GM18508 (cell line): ENCODE data around the gene CROCC2.

Experiments used
- ATAC-seq: cut with Tn5 transposase; IDR thresholded peaks from one replicate; pipeline ENCODE4 v1.9.1; 2021; ENCODE audit warnings: moderate number of reproducible peaks; ENCODE audit not compliant: insufficient read depth, unreplicated experiment

CROCC2 gene

DNA sequence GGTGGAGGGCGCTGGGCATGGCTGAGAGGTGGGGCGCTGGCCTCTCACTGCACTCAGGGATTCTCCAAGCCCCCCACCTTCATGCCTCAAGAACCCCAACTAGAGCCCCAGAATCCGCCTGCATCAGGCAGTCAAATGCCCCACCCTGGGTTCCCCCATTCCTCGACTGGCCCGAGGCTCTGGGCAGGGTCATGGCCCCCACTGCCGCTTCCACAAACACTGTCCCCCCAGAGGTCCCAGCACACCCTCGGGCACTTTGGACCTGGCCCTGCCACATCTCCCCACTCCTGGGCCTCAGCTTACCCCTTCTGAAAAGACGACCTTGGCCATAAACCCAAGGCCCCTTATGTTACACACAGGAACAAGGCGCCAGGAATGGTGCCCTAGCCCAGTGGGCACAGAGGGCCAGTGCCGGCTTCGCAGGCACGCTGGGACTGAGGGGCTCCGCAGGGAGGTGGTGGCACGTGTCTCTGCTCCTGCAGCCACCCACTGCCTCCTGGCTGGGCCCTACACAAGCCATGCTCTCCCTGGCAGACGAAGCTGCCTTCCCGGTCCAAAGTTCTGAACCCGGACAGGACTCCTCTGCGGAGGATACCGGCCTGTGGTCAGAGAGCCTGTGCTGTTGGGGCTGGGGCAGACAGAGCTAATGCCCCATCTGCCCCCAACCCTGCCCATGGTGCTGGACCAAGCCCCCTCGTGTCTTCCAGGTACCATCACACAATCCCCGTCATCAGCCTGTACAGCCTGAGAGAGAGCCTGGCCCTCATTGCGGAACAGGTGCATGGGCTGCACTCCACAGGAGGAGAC lies 30.7 kb upstream of the CROCC2 start:
- no peak for ATAC-seq

DNA sequence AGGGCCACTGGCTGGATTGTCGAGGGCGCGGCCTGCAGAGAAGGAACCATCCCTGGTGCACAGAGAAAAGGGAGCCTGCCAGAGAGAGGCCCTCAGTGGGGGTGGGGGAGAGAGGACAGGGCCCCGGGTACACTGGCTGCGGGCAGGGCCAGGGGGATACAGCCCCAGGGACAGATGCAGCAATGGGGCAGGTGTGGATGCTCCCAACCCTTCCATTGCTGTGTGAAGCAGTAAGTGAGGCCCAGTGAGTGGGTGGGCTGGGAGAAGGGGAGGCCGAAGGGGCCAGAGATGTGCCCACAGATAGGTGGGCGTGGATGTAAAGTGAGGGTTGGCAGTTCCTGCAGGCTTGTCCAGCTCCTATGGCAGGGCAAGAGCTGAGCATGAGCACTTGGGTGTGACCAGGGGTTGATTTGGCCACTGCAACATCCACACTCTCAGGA lies 30.1 kb upstream of the CROCC2 start:
- ATAC-seq: no peak

DNA sequence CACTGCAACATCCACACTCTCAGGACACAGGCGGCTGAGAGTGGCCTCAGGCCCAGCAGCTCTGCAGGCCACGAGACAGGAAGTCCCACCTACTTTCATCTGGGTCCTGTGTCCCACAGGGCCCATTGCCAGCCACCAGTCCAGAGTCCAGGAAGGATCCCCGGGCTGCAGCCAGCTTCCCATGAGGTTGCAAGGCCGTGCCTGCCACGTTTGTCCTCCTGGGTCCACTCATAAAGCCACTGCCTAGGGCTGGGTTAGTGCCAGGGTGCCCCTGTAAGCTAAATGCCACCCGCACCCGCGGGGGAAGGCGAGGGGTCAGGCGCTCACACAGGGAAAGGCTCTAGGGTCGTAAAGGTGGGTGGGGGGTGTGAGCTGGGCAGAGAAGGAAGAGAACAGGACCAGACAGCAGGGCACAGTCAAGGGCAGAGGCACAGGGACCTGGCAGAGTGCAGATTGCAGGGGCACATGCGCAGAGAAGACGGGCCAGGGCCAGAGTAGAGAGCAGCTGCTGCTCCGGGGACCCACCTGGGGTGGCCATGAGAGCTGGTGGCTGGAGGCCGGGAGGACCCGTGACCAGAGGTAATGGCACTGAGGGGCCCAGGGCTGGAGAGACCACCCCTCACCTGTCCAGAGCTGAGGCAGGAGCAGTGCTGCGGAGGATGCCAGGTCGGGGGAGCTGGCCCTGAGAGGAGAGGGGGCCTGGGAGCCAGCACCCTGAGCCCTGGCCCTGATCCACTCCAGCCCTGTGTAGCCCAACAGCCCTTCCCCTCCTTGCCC lies 29.5 kb upstream of the CROCC2 start:
- no peak for ATAC-seq

DNA sequence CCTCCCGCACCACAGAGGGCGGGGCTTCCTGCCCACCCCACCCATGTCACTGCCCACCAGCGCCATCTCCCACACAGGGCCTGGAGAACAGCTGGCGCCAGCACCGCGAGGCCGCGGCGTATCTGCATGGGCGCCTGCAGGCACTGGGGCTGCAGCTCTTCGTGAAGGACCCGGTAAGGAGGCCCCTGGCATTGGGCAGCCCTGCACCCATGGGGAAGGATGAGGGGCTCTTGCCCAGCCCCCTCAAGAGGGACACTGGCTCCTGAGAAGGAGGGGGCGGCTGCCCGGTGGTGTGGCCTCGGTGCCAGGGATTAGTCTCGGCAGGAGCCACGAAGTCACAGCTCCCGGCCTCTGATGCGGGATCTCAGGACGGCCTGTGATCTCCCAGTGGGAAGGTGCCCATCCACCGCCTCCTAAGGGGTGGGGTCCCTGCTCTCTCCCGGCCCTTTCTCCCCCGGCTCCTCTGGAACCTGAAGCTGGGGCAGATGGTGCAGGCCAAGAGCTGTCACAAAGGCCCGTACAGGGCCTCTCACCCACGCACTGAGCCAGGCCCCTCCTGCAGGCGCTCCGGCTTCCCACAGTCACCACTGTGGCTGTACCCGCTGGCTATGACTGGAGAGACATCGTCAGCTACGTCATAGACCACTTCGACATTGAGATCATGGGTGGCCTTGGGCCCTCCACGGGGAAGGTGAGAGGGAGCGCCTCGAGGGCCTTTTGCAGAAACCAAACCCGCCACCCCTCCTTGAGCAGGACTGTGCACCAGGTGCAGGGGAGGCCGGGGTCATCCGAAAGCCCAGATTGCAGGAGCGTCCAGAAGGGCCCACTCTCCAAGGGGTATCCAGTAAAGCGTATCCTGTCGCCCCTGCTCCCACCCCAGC lies 28.4 kb upstream of the CROCC2 start:
- no peak for ATAC-seq

DNA sequence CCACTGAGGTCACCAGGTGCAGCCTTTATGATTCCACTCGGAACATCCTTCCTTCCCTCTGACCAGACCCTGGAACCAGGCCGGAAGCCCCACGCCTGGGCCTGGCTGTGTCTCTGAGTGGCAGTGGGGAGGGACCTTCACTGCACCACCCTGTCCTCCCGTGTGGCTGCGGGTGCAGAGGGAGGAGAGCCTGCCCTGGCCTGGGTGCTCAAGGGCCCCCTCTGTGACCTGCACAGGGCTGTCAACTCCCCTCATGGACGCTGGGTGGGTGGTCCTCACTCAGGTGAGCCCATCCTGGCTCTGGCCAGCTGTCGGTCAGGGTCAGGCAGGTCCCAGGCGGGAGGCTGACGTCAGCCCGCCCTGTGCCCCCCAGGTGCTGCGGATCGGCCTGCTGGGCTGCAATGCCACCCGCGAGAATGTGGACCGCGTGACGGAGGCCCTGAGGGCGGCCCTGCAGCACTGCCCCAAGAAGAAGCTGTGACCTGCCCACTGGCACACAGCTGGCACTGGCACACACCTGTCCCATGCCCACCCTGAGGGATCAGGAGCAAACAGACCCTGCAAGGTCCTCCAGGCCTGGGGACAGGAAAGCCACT lies 27.7 kb upstream of the CROCC2 start:
- ATAC-seq: no peak

DNA sequence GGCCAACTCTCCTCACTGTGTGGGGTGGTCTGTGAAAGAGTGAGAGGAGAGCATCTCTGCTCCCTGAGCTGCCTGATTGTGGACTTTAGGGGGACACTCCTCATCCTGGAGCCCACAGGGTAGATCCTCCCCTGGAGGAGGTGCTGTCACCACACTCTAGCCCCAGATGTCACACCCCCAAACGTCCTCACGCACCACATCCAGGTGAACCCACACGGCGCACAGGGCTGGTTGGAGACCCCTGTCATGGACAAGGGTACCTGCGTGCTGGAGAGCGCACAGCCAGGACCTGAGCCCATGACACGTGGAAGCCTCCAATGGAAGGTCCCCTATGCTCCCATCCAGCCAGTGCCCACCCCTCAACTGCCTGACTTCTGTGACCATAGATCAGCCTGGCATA lies 27.0 kb upstream of the CROCC2 start:
- no peak for ATAC-seq

DNA sequence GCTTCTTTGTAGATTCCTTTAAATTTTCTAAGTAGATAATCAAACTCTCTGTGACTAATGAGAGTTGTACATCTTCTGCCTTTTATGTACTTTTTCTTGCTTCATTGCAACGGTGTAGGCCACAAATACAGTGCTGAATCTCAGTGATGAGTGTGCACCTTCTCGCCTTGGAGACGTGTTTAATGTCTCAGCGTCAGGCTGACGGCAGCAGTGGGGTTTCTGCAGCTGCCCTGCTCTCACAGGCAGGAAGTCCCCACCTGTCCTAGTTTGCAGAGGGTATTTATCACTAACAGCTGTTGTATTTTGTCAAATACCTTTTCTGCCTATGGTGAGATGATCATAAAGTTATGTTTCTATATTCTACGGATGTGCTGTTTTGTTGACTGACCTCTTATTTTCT lies 24.2 kb upstream of the CROCC2 start:
- no peak for ATAC-seq

DNA sequence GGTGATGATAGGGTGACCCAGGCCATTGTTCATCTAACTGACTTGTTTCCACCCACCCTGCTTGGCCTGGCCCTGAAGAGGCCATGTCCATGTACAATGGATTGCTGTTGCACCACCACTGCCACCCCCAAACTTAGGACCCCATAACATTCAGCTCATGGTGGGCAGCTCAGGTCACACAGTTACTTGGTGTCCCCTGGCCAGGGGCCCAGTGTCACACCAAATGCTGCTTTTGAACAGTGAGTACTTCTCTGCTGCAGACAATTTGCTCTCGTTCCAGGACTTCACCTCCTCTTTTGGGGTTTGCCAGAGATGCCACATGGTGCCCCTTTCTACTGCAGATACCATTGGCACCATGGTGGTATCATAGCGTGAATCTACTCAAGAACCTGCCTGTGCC lies 21.9 kb upstream of the CROCC2 start:
- no peak for ATAC-seq

DNA sequence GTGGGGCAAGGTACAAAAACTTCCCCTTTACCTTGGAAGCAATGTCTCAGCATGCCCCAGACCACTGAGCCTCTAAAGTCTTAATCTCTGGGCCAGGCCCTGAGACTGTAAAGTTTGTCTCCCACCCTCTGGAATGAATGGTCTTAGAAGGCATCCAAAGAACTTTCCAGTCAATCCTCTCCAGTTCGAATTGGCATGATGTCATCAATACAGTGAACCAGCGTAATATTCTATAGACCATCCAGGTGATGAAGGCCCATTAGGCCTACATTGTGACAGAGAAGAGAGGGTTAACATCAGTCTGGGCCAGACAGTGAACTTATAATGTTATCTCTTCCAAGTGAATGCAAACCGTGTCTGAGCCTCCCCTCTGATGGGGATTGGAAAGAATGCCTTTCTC lies 21.4 kb upstream of the CROCC2 start:
- ATAC-seq: no peak

DNA sequence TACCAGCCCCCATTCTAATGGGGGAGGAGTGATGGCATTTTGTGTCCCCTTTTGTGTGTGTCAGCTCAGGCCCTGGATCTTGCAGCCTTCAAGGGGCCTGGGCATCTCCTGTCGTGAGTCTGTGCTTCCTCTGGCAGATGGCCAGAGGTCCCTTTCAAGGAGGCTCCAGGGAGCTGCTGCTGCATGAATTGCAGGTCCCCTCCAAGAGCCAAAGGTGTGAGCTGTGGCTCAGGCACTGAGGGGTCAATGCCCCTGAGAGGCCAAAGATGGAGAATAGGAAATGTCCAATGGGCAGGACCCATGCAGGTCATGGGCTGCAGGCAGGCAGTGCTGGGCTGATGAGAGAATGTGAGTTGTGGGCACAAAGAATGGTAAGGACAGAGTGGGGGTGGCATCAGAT lies 20.6 kb upstream of the CROCC2 start:
- no peak for ATAC-seq

DNA sequence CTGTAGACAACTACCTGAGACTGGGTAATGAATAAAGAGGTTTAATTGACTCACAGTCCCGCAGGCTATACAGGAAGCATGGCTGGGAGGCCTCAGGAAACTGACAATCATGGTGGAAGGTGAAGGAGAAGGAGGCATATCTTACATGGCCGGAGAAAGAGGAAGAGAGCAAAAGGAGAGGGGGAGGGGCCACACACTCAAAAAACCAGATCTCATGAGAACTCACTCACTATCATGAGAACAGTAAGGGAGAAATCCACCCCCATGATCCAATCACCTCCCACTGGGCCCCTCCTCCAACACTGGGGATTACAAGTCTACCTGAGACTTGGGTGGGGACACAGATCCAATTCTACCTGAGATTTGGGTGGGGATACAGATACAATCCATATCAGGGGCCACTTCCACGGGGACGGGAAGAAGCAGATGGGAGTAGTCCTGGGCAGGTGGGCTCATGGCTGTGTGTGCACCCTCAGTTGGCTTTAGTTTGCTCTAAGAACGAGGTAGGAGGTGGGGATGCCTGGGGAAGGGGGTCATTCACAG lies 20.0 kb upstream of the CROCC2 start:
- no peak for ATAC-seq

DNA sequence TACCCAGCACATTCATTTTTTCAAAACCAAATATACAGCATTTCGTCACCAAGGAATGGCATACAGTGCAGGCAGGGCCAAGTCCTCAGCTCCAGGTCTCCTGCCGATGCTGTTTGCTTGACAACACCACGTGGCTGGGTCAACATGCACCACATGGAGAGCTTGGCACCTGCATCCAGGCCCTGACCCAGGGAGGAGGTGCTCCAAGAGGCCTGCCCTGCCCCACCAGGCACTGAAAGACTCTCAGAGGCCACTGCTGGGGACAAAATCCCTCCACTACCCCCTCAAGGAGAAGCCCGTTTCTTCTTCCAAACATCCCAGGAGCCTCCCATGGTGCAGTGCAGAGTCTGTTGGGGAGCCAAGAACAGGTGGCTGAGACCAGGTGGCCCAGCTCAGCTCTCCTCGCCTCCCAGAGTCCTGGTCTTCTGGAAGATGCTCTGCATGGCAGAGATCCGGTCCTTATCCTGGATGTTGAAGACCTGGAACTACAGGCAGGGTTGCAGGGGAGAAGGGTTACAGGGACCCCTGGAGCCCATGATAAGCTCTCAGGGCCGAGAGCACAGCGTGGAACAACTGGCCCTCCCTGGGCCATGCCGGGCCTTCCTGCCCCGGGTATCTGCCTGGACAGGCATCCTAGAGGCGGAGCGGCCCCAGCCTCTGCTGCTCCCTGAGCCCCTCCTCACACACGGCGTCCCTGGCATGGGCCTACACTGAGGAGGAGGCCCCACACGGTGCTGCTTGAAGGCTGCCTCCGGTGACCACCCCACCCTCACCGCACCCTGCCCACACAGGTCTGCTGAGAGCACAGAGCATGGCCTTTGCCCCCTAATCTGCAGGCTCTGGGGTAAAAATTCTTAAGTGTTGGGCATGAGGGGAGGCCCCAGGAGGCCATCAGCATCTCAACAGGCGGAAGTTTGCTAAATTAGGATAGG lies 19.2 kb upstream of the CROCC2 start:
- ATAC-seq: no peak

DNA sequence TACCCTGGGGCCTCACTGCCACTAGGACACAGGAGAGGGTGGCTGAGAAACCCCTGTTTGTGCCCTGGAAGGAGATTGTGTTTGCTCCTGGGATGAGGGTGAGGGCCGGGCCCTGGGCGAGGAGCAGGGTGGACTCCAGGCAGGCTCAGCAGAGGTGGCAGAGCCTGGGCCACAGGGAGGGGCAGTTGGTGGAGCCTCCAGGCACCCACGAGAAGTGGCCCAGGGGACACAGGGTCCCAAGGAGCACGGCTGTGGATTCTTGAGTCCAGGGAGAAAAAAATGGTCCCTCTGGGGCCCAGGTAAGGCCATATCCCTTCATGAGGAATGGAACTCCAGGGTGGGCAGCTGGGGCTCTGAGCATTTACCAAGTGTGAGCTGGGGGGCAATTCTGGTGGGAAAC lies 18.5 kb upstream of the CROCC2 start:
- ATAC-seq: no peak

DNA sequence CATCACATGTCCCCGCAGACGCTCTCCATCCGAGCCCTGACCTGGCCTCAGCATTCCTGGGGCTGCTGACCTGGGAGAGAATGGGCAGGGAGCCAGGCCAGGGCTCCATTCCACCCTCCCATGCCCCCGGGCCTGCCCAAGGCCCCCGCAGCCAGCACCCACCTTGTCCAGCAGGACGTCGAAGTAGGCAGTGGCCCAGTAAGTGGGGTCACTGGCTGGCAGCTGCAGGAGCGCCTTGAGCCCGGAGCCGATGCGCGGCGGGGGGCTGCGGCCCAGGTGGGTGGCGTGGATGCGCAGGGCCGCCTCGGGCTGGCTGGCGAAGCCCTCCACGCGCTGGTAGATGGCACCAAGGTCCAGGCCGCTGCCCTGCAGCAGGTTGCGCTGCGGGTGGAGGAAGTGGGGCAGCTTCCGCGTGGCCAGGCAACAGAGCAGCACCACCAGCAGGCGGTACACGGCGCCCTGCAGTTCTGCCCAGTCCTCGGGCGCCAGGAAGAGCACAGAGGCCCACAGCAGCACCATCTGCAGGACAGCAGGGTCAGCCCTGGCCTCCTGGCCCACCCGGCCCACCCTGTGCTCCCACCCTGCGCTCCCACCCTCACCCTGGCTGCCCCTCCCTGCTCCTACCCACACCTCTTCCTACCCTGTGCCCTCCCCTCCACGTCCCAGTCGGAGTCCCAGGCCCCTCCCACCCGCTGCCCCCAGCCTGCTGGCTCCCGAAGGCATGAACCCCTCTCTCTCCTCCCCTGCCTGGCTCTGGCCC lies 17.8 kb upstream of the CROCC2 start:
- ATAC-seq: no peak

DNA sequence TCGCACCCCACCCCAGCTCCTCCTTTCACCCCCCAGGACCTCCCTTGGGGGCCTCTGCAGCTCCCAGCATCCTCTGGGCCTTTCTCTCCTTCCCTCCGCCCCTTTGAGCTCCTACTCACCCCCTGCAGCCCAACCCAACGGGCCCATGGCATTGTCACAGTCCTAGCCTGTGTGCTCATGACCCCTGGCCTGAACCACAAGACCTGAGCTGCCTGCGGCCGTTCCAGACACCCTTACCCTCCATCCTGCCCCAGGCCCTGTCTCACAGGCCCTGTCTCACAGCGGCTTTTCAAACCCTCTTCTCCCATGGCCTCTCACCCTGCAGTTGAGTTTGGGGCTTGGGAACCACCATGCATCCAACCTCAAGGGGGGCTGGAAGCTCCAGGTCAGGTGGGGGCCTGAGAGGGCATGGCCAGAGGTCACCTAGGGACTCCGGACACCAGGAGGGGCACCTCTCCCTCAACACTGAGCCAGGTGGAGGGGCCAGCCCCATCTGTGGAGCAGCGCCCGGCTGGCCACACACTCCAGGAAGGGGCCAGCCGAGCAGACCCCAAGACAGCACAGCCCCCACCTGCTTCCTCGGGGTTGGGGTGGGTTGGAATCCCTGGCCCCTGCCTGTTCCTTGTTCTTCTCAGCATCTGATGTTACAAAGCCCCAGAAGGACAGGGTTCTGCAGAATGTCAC lies 17.1 kb upstream of the CROCC2 start:
- no peak for ATAC-seq

DNA sequence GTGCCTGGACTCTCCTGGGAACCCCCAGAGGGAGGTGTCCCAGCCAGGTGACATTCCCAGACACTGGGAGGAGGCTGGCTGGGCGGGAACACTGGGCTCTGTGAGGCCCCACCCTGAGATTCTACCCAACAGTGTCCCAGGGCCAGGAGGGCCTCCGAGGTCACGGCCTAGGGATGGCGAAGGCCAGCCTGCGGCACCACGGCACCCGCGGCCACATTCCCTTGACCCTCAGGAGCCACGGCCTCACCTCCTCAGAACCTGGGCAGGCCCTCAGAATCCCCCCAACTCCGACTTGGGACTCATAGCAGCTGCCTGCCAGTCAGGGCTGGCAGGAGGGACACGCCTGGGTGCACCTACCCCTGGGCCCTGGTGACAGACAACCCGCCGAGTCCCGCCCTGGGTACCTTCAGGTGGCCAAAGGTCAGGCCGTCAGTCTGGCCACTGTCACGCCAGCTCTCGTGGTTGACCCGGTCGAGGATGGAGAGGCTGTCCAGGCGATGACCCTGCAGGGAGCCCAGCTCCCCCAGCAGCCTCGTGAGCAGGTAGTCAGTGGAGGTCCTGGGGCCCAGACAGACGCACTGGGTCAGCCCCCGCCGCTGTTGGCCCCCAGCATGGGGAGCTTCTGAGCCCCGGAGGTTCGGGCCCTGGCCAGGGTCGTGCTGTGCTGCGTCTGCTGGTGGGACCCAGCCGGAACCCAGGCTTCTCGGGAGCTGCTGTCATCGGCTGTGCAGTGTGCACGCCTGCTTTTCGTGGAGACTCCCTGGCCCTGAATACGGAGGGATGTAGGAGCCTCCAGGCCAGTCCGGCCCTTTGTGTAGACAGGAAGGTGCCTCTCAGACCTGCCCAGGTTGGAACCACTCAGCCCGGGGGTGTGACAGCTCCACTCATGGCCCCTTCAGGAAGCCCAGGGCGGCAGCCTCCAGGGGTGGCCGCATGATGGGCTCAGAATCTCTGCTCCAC lies 16.3 kb upstream of the CROCC2 start:
- no peak for ATAC-seq

DNA sequence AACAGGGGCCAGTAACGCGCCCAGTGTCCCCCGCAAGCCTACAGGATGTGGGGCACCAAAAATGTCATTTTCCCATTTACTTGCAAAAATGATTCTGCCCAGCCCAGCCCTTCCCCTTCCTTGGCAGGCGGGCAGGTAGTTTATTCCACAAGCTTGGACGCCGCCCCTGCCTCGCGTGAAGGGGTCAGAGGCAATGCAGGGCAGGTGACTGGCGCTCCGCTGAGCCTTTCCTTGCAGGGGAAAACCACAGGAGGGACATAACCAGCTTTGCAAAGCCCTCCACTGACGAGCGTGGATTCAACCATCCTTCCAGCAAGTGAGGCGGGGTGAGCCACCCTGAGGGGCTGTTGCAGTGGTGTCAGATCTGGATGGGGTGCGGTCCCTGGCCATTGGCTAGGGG lies 15.4 kb upstream of the CROCC2 start:
- ATAC-seq: no peak
